ENCODE measurements around the gene SLC6A13. TPM values are rescaled to one million over a fixed set of nuclear protein-coding genes. Genes with fewer than 3 reads are reported as not detected.

The SLC6A13 gene
- total RNA-seq, 4 donors from 2014 or later, result not detected

- TF ChIP-seq POLR2AphosphoS5 (IDR thresholded peaks at IDR 0.05) (no peak), EP300 (IDR thresholded peaks at IDR 0.05) (no peak), POLR2A (IDR thresholded peaks at IDR 0.05; ENCODE audit: low read depth) (no peak), CTCF (IDR thresholded peaks at IDR 0.05) (no peak)
- no peak overlapping the region for H3K4me3 ChIP-seq
- no peak overlapping the region for H3K27ac ChIP-seq (replicated peaks in 1 of 4)
- WGBS, result 53% methylated on average over 13 of the region's 14 CpGs
- no peaks in the 10 kb centered on the region for H3K4me1 ChIP-seq
- DNase-seq (ENCODE audit: extremely low spot score), result no peak
- peaks cover 0 to 32% (median 0%) of the 10 kb centered on the region in 4 donors for H3K27me3 ChIP-seq
- H3K36me3 ChIP-seq, result peaks cover 0 to 4% (median 0%) of the 10 kb centered on the region in 4 donors
- peaks cover 0 to 13% (median 6%) of the 10 kb centered on the region in 4 donors for H3K9me3 ChIP-seq
- intact Hi-C loops (cut with DNase I), result no loop called here
Measured at GRCh38 chr12:230925-231671, 31.5 kb downstream of the SLC6A13 start.

- H3K27me3 ChIP-seq, result peaks cover 0 to 34% (median 0%) of the 10 kb centered on the region in 4 donors
- no peaks in the 10 kb centered on the region for H3K36me3 ChIP-seq
- no peak for DNase-seq (ENCODE audit: extremely low spot score)
- no peaks in the 10 kb centered on the region for H3K4me1 ChIP-seq
- H3K4me3 ChIP-seq, result no peak overlapping the region
- TF ChIP-seq POLR2A (IDR thresholded peaks at IDR 0.05; ENCODE audit: low read depth) (no peak), CTCF (IDR thresholded peaks at IDR 0.05) (no peak), EP300 (IDR thresholded peaks at IDR 0.05) (no peak), POLR2AphosphoS5 (IDR thresholded peaks at IDR 0.05) (no peak)
- intact Hi-C loops (cut with DNase I), result no loop called here
- H3K27ac ChIP-seq (replicated peaks in 1 of 4), result no peak overlapping the region
- H3K9me3 ChIP-seq, result no peaks in the 10 kb centered on the region
- 81% methylated on average over 25 of the region's 26 CpGs for WGBS
Measured at GRCh38 chr12:229441-230191, 33.0 kb downstream of the SLC6A13 start.

- 64% methylated on average over 3 of the region's 3 CpGs for WGBS
- Histone ChIP-seq H3K27me3 (peaks cover 0 to 34% (median 0%) of the 10 kb centered on the region in 4 donors), H3K4me3 (no peak overlapping the region), H3K36me3 (no peaks in the 10 kb centered on the region), H3K9me3 (no peaks in the 10 kb centered on the region), H3K4me1 (no peaks in the 10 kb centered on the region), H3K27ac (replicated peaks in 1 of 4) (no peak overlapping the region)
- DNase-seq (ENCODE audit: extremely low spot score), result no peak
- intact Hi-C loops (cut with DNase I), result no loop called here
- TF ChIP-seq POLR2AphosphoS5 (IDR thresholded peaks at IDR 0.05), result no peak
Measured at GRCh38 chr12:228846-229200, 33.8 kb downstream of the SLC6A13 start.

- 74% methylated on average over 18 of the region's 18 CpGs for WGBS
- DNase-seq (ENCODE audit: extremely low spot score), result no peak
- Histone ChIP-seq H3K9me3 (no peaks in the 10 kb centered on the region), H3K36me3 (no peaks in the 10 kb centered on the region), H3K4me3 (no peak overlapping the region), H3K4me1 (no peaks in the 10 kb centered on the region), H3K27me3 (peaks cover 0 to 33% (median 0%) of the 10 kb centered on the region in 4 donors), H3K27ac (replicated peaks in 1 of 4) (no peak overlapping the region)
- intact Hi-C loops (cut with DNase I), result no loop called here
- TF ChIP-seq CTCF (IDR thresholded peaks at IDR 0.05) (no peak), EP300 (IDR thresholded peaks at IDR 0.05) (no peak), POLR2A (IDR thresholded peaks at IDR 0.05; ENCODE audit: low read depth) (no peak), POLR2AphosphoS5 (IDR thresholded peaks at IDR 0.05) (no peak)
Measured at GRCh38 chr12:227923-228845, 34.5 kb downstream of the SLC6A13 start.
